Measurements from ENCODE around the gene PDP2.

DNA sequence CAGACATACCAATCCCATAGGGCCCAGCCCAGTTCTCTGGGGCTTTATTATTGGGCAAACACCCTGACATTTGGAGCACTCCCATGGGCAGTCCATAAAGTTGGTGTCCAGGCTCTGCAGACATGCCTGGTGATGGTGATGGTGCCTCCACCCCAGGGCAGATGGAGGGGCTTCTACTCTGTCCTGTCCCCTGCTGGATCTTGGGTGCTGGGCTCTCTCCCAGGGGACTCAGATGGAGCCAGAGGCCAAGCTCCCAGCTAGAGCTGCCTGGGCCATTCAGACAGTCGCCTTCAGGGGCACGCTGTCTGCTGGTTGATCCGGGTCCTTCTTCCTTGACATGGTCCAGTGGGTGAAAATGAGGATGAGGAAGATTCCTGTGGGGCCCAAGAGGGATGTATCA is 27.8 kb downstream of the PDP2 start:
- TF ChIP-seq POLR2A (IDR thresholded peaks at IDR 0.05; ENCODE audit: low read depth, low read length) (no peak), FOS (IDR thresholded peaks at IDR 0.05; ENCODE audit: borderline replicate concordance, insufficient read depth, low read length) (no peak), EZH2 (IDR thresholded peaks at IDR 0.05; ENCODE audit: borderline replicate concordance, low read depth, low read length, severe bottlenecking) (no peak), POLR2AphosphoS5 (IDR thresholded peaks at IDR 0.05; ENCODE audit: insufficient read depth, low read depth, low read length) (no peak), MYC (IDR thresholded peaks at IDR 0.05; ENCODE audit: low read depth, low read length) (no peak)
- TF ChIP-seq, protein P1, sequence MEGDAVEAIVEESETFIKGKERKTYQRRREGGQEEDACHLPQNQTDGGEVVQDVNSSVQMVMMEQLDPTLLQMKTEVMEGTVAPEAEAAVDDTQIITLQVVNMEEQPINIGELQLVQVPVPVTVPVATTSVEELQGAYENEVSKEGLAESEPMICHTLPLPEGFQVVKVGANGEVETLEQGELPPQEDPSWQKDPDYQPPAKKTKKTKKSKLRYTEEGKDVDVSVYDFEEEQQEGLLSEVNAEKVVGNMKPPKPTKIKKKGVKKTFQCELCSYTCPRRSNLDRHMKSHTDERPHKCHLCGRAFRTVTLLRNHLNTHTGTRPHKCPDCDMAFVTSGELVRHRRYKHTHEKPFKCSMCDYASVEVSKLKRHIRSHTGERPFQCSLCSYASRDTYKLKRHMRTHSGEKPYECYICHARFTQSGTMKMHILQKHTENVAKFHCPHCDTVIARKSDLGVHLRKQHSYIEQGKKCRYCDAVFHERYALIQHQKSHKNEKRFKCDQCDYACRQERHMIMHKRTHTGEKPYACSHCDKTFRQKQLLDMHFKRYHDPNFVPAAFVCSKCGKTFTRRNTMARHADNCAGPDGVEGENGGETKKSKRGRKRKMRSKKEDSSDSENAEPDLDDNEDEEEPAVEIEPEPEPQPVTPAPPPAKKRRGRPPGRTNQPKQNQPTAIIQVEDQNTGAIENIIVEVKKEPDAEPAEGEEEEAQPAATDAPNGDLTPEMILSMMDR (IDR thresholded peaks at IDR 0.05; ENCODE audit: extremely low read depth in 1 of 2, insufficient read depth in 1 of 2, low read depth in 1 of 2, low read length in 2 of 2) = no peak
- TF ChIP-seq, protein P2, sequence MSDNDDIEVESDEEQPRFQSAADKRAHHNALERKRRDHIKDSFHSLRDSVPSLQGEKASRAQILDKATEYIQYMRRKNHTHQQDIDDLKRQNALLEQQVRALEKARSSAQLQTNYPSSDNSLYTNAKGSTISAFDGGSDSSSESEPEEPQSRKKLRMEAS (IDR thresholded peaks at IDR 0.05; ENCODE audit: insufficient read depth, insufficient read length) = no peak
